ENCODE data around the gene GMEB2. TPM values are rescaled to one million over a fixed set of nuclear protein-coding genes. Genes with fewer than 3 reads are reported as not detected.

Gene GMEB2
- total and polyA plus RNA-seq, 4 donors, result 5.9 to 12.0 (median 10.2) TPM

GRCh38 chr20:63585616-63586565, 41.0 kb downstream of the GMEB2 start:
- no peaks in the 10 kb centered on the region for H3K9me3 ChIP-seq (ENCODE audit: control insufficient read depth, insufficient read depth, low read length)
- WGBS (ENCODE audit: insufficient coverage), result 89% methylated on average over 20 of the region's 22 CpGs

GRCh38 chr20:63582382-63583063, 44.4 kb downstream of the GMEB2 start:
- H3K4me3 ChIP-seq (ENCODE audit: low read depth, low read length), result no peak overlapping the region
- DNase-seq (ENCODE audit: low read depth in 4 of 6, low spot score in 6 of 6), result no peak
- no peak overlapping the region for H3K27ac ChIP-seq (ENCODE audit: low read depth, low read length)
- peaks cover 15% of the 10 kb centered on the region for H3K36me3 ChIP-seq (ENCODE audit: control insufficient read depth, insufficient read depth, low read length)
- H3K9me3 ChIP-seq (ENCODE audit: control insufficient read depth, insufficient read depth, low read length), result no peaks in the 10 kb centered on the region
- H3K27me3 ChIP-seq (ENCODE audit: control insufficient read depth, insufficient read depth, low read length), result peaks cover 3% of the 10 kb centered on the region
- WGBS (ENCODE audit: insufficient coverage), result 93% methylated on average over 15 of the region's 23 CpGs
- H3K4me1 ChIP-seq (ENCODE audit: control insufficient read depth, insufficient read depth, low read length), result peaks cover 2% of the 10 kb centered on the region

More at GRCh38 chr20:63585616-63586565, 41.0 kb downstream of the GMEB2 start:
- H3K4me1 ChIP-seq (ENCODE audit: control insufficient read depth, insufficient read depth, low read length), result no peaks in the 10 kb centered on the region
- H3K4me3 ChIP-seq (ENCODE audit: low read depth, low read length), result no peak overlapping the region
- H3K36me3 ChIP-seq (ENCODE audit: control insufficient read depth, insufficient read depth, low read length), result peaks cover 49% of the 10 kb centered on the region
- no peaks in the 10 kb centered on the region for H3K27me3 ChIP-seq (ENCODE audit: control insufficient read depth, insufficient read depth, low read length)
- H3K27ac ChIP-seq (ENCODE audit: low read depth, low read length), result no peak overlapping the region
- no peak for DNase-seq (ENCODE audit: low read depth in 4 of 6, low spot score in 6 of 6)

GRCh38 chr20:63580796-63581461, 46.0 kb downstream of the GMEB2 start:
- peak in 4 of 6 donors; percentile 15 to 52 (median 25) for DNase-seq (ENCODE audit: low read depth in 4 of 6, low spot score in 6 of 6)
- no peak overlapping the region for H3K27ac ChIP-seq (ENCODE audit: low read depth, low read length)
- H3K9me3 ChIP-seq (ENCODE audit: control insufficient read depth, insufficient read depth, low read length), result no peaks in the 10 kb centered on the region
- peaks cover 6% of the 10 kb centered on the region for H3K4me1 ChIP-seq (ENCODE audit: control insufficient read depth, insufficient read depth, low read length)
- 69% methylated on average over 12 of the region's 12 CpGs for WGBS (ENCODE audit: insufficient coverage)
- peaks cover 5% of the 10 kb centered on the region for H3K27me3 ChIP-seq (ENCODE audit: control insufficient read depth, insufficient read depth, low read length)
- H3K4me3 ChIP-seq (ENCODE audit: low read depth, low read length), result no peak overlapping the region
- peaks cover 2% of the 10 kb centered on the region for H3K36me3 ChIP-seq (ENCODE audit: control insufficient read depth, insufficient read depth, low read length)

- peaks cover 12% of the 10 kb centered on the region for H3K4me1 ChIP-seq (ENCODE audit: control insufficient read depth, insufficient read depth, low read length)
- no peak for DNase-seq (ENCODE audit: low read depth in 4 of 6, low spot score in 6 of 6)
- WGBS (ENCODE audit: insufficient coverage), result 77% methylated on average over 10 of the region's 19 CpGs
- peaks cover 6% of the 10 kb centered on the region for H3K27me3 ChIP-seq (ENCODE audit: control insufficient read depth, insufficient read depth, low read length)
- no peaks in the 10 kb centered on the region for H3K36me3 ChIP-seq (ENCODE audit: control insufficient read depth, insufficient read depth, low read length)
- H3K9me3 ChIP-seq (ENCODE audit: control insufficient read depth, insufficient read depth, low read length), result no peaks in the 10 kb centered on the region
- H3K4me3 ChIP-seq (ENCODE audit: low read depth, low read length), result no peak overlapping the region
- H3K27ac ChIP-seq (ENCODE audit: low read depth, low read length), result no peak overlapping the region
Observed at GRCh38 chr20:63579017-63579694, 47.7 kb downstream of the GMEB2 start.

- Histone ChIP-seq H3K36me3 (ENCODE audit: control insufficient read depth, insufficient read depth, low read length) (no peaks in the 10 kb centered on the region), H3K9me3 (ENCODE audit: control insufficient read depth, insufficient read depth, low read length) (no peaks in the 10 kb centered on the region), H3K27ac (ENCODE audit: low read depth, low read length) (no peak overlapping the region), H3K27me3 (ENCODE audit: control insufficient read depth, insufficient read depth, low read length) (peaks cover 10% of the 10 kb centered on the region), H3K4me3 (ENCODE audit: low read depth, low read length) (no peak overlapping the region), H3K4me1 (ENCODE audit: control insufficient read depth, insufficient read depth, low read length) (peaks cover 17% of the 10 kb centered on the region)
- 84% methylated on average over 16 of the region's 26 CpGs for WGBS (ENCODE audit: insufficient coverage)
- DNase-seq (ENCODE audit: low read depth in 4 of 6, low spot score in 6 of 6), result no peak
Observed at GRCh38 chr20:63578224-63579016, 48.5 kb downstream of the GMEB2 start.

GRCh38 chr20:63577317-63577894, 49.5 kb downstream of the GMEB2 start:
- no peak overlapping the region for H3K4me3 ChIP-seq (ENCODE audit: low read depth, low read length)
- H3K9me3 ChIP-seq (ENCODE audit: control insufficient read depth, insufficient read depth, low read length), result no peaks in the 10 kb centered on the region
- H3K27me3 ChIP-seq (ENCODE audit: control insufficient read depth, insufficient read depth, low read length), result peaks cover 11% of the 10 kb centered on the region
- peaks cover 6% of the 10 kb centered on the region for H3K36me3 ChIP-seq (ENCODE audit: control insufficient read depth, insufficient read depth, low read length)
- no peak overlapping the region for H3K27ac ChIP-seq (ENCODE audit: low read depth, low read length)
- peak in 3 of 6 donors; percentile 31 to 69 (median 62) for DNase-seq (ENCODE audit: low read depth in 4 of 6, low spot score in 6 of 6)
- WGBS (ENCODE audit: insufficient coverage), result 60% methylated on average over 16 of the region's 19 CpGs
- H3K4me1 ChIP-seq (ENCODE audit: control insufficient read depth, insufficient read depth, low read length), result peaks cover 24% of the 10 kb centered on the region

GRCh38 chr20:63576311-63576710, 50.6 kb downstream of the GMEB2 start:
- H3K36me3 ChIP-seq (ENCODE audit: control insufficient read depth, insufficient read depth, low read length), result peaks cover 14% of the 10 kb centered on the region
- 93% methylated on average over 2 of the region's 7 CpGs for WGBS (ENCODE audit: insufficient coverage)
- no peak overlapping the region for H3K27ac ChIP-seq (ENCODE audit: low read depth, low read length)
- H3K27me3 ChIP-seq (ENCODE audit: control insufficient read depth, insufficient read depth, low read length), result peaks cover 11% of the 10 kb centered on the region
- H3K9me3 ChIP-seq (ENCODE audit: control insufficient read depth, insufficient read depth, low read length), result no peaks in the 10 kb centered on the region
- DNase-seq (ENCODE audit: low read depth in 4 of 6, low spot score in 6 of 6), result no peak
- no peak overlapping the region for H3K4me3 ChIP-seq (ENCODE audit: low read depth, low read length)
- peaks cover 24% of the 10 kb centered on the region for H3K4me1 ChIP-seq (ENCODE audit: control insufficient read depth, insufficient read depth, low read length)

GRCh38 chr20:63574829-63575743, 51.8 kb downstream of the GMEB2 start:
- H3K9me3 ChIP-seq (ENCODE audit: control insufficient read depth, insufficient read depth, low read length), result no peaks in the 10 kb centered on the region
- peaks cover 14% of the 10 kb centered on the region for H3K36me3 ChIP-seq (ENCODE audit: control insufficient read depth, insufficient read depth, low read length)
- peaks cover 11% of the 10 kb centered on the region for H3K27me3 ChIP-seq (ENCODE audit: control insufficient read depth, insufficient read depth, low read length)
- 63% methylated on average over 20 of the region's 28 CpGs for WGBS (ENCODE audit: insufficient coverage)
- H3K4me3 ChIP-seq (ENCODE audit: low read depth, low read length), result no peak overlapping the region
- peaks cover 24% of the 10 kb centered on the region for H3K4me1 ChIP-seq (ENCODE audit: control insufficient read depth, insufficient read depth, low read length)
- H3K27ac ChIP-seq (ENCODE audit: low read depth, low read length), result no peak overlapping the region
- DNase-seq (ENCODE audit: low read depth in 4 of 6, low spot score in 6 of 6), result no peak
